GM19351 (cell line): ENCODE results near the gene KPNB1.
"Not testable (repeated sequence)": the region's sequence is repeated elsewhere in the genome, so short reads cannot be mapped to it uniquely, and the experiment has no call there.

ENCODE experiments used
- ATAC-seq: cut with Tn5 transposase; IDR thresholded peaks from one replicate; pipeline ENCODE4 v1.9.1; 2021; ENCODE audit warnings: mild to moderate bottlenecking, moderate library complexity; ENCODE audit not compliant: unreplicated experiment

Gene KPNB1

DNA sequence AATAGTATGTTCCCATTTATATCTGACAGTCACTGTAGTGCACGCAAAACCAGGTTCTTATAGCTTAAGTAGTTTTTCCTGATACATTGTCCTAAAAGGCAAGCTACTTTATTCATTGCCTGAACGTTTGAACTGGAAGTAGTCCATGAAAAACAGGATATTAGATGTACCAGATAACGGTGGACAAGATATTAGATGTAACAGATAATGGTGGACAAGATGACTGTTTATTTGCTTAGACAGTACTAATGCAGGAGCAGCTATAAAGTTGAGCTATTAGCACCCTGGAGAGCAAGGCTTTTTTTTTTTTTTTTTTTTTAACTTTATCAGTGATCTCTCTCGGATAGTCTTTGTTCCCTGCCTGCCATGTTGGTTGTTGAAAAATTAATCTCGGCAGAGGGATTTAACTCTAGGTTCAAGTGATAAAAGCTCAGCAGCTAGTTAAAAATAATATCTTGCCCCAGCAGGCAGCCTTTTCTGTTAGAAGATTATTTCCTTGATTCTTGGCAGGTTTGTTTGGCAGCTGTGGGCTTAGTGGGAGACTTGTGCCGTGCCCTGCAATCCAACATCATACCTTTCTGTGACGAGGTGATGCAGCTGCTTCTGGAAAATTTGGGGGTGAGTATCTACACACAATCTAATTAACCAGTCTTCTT is 26.9 kb downstream of the KPNB1 start:
- no peak for ATAC-seq

DNA sequence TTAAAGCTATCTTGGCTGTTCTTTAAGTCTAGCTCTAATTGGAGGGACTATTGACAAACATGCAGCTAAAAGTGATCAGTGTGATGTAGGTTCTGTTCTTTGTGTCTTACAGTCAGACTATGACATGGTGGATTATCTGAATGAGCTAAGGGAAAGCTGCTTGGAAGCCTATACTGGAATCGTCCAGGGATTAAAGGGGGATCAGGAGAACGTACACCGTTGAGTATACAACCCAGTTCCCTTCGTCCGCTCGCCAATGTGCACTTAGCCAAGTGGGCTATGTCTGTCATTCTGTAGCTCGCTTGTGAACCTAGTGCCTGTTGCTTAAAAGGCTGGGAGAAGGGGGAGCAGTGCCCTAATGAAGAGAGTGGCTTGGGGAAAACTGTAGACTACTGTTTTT is 28.5 kb downstream of the KPNB1 start:
- ATAC-seq: no peak

DNA sequence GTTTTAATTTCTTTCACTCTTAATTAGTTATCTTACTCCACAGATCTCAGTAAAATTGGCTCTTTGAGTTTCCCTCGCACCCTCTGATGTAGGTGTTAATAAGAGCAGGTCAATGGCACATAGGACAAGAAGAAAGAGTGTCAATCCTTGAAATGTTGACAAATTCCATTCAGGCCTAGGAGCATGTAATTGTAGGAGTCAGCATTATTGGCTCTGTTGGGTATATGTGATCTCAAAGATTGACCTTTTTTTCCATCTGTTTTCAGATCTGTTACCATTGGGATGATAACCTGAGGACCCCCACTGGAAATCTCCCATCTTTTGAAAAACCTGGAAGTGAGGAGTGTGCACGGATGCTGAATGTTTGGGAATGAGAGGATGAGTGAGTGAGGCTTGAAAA is 32.4 kb downstream of the KPNB1 start:
- ATAC-seq: no peak

DNA sequence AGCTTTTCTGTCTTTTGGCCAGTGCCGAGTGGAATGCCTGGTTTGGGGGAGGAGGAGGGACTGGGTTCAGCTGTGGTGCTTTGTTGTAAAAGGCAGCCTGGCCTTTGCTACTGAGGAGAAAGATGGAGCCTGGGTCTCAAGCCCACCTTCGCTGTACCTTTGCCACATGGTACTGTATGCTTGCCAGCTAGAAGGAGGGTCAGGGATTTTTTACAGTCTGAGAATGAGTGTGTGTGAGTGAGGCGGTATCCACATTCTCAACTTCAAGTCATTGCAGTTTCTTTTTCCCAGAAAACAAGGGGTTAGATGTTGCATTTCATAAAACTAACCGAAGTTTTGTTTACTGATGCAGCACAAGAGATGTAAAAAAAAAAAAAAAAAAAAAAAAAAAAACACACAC is 33.0 kb downstream of the KPNB1 start:
- ATAC-seq: not testable (repeated sequence)

DNA sequence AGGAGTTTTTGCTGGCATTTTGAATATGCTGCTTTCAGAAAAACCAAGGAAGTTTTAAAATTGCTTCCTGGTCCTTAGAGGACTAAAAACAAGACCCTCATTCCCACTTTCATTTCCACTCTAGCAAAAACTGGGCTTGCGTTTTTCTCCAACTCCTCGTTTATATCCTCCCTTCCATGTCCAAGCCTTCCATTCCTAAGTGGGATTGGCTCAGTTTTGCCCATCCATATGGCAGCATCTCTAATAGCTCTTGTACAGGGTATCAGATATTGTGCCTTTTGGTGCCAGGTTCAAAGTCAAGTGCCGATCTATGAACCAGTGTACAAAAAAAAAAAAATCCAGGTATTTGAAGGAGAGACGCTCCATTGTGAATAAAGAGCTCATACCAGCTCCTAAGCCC is 34.3 kb downstream of the KPNB1 start:
- ATAC-seq: no peak

DNA sequence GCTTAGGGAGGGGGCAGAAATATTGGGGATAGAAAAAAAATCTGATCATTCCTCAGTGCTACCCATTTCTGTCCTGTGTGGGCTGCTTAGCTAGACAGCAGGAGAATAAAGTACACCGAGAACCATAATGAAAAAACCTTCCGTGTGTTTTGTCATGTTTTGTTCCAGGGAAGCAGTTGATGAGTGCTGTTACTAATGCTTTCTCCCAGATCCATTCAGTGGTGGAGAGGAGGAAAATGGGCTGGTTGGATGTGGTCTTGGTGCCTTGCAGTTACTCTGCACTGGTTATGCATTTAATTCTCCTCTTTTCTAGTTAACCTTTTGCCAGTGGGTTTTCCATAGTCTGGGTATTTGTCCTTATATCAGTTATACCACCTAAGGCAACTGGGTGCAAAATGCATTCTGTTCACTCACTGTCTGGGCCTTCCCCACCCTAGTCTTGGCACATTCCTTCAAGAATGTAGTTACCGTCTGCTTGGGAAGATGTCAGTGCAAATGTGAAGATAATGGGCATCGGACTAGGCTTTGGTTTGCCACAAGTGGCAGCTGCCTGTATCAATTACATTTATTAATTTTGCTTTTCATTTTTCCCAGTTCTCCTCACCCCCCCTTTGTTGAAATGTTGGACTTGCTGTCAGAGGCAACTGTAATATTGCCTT is 34.9 kb downstream of the KPNB1 start:
- ATAC-seq: no peak

DNA sequence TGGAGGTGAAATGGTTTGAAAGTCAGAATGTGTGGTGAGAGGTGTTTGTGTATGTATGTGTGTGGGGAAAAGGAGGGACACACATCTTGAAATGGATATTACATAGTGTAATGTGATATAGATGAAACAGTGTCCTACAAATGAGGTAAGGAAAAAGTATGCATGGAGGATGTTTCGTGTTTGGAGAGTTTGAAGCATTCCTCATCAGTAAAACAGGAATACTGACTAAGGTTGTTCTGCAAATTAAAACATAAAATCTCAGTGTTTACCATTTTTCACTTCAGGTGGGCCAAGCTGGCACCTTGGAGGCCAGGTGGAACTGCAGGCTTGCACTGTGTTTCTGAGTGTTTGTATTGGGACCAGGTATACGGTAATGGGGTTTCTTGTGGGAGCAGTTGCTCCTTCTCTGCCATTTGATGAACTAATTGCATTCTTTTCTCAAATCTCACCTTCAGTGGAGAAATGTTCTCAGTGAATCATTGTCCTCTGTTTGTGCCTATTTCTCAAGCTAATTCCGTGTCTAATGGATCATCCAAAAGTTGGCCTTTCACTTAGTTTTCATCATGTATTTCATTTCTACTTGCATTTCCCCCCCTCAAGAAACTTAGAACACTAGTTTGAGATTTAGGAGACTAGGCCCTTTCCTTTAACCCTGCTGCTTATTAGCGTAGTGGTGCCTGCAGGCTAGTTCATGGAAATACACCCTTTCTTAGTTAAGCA is 36.0 kb downstream of the KPNB1 start:
- no peak for ATAC-seq

DNA sequence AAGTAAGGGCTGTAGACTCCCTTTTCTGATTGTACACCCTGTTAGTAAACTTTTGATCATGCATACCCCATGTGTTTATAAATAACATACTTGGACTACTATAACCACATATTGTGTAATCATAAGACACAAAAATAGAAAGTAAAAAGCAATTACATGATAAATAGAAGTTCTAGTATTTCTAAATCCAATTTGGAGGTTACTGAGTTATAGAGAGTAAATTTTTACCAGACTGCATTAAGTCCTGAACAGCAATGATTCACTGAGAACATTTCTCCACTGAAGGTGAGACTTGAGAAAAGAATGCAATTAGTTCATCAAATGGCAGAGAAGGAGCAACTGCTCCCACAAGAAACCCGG is 36.5 kb downstream of the KPNB1 start:
- ATAC-seq: no peak

DNA sequence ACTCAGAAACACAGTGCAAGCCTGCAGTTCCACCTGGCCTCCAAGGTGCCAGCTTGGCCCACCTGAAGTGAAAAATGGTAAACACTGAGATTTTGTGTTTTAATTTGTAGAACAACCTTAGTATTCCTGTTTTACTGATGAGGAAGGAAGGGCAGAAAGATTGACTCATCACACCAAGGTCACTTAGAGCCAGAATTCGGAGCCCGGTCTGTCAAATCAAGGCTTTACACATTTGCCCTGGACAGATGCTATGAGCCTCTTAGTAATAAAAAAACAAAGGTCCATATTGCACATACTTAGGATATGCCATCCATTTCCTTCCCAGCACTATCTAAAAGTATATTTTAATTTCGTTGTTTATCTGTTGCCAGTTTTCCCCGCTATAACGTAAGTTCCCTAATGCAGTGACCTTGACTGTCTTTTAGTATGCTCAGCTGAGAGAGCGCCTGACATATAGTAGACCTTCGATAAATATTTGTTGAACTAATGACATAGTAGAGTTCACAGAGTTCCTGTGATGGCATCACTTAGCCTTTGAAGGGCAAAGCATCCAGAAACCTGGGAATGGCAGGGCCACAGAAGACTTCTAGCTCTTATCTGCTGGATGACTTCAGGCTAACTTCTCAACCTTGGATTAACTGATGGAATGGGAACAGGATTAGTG is 37.1 kb downstream of the KPNB1 start:
- ATAC-seq: no peak

DNA sequence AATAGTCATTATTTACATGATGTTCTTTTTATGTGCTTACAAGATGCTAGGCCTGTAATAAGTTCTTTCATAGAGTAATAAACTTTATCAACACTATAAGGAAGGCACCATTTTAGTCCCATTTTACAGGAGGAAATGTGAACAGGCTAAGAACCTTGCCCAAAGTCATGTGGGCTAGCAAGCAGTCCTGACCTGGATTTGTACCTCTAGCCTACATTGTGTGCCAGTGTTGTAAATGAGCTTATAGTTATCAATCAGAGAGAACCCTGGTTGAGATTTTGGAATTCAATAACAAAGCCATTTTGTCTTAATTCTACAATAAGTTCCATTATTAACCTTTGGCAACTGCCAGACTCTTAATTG is 37.6 kb downstream of the KPNB1 start:
- ATAC-seq: no peak

DNA sequence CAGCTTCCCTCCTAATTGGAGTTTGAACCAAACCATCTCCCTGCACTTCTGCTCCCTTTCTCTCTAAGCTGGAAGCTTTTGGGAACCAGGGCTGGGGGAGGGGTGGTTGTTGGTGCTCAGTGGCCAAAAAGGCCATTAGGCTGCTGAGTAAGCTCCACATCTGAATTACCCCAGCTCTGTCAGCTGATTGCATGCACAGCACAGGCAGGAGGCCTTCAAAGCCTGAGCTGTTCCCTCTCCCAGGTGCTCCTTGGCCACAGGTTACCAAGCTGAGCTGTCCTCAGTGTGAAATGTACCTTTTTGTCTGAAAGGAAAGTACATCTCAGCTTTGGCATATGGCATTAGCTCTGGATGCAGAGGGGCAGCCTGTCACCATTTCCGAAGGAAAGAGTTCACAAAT is 38.0 kb downstream of the KPNB1 start:
- no peak for ATAC-seq

DNA sequence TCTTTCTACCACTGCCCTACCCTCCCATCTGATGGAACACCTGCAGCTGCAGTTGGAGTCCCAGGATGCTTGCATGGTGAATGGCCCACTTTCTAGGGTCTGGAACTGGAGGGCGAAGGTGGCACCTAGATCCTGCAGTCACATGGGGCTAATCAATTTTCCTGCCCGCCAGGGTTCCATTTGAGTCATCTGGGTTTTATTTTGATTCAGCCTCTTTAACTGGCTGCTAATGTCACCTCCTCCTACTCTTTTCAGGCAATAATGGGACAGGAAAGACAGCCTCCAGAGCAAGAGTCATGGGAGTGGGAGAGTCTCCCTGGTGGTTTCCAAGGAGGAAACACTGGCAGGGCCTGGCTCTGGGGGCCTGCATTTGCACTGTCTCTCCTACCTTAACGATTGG is 40.4 kb downstream of the KPNB1 start:
- ATAC-seq: no peak

DNA sequence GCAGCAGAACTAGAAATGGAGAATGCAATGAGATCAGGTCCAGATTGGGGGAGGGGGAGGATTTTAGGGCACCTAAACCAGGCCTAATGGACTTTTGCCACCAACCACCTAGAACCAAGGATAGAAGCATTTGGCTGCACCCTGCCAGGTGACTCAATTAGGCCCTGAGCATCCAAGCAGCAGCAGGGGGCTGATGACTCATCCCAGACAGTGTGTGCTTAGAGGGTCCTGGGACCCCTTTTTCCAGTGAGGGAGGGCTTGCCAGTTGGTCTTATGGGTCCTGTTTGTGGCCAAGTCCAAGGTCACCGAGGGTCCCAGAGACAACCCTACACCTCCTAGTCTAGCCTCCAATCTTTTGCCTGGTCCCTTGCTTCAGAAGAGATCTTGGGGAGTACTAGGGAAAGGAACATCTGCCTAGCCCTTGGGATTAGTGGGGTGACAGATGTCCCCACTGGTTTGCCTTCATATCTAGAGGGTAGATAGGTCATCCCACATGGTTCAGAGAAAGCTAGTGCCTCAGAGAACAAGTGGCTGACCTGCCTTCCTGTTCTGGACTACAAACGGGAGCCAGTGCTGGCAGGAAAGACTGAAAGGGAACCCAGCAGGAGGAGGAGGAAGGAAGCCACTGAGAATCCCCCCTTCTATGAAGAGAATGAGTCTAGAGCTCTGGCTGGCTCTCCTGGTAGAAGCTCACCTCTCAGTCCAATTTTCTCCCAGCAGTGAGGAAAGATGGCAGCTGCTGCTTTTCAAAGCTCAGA is 42.6 kb downstream of the KPNB1 start:
- no peak for ATAC-seq

DNA sequence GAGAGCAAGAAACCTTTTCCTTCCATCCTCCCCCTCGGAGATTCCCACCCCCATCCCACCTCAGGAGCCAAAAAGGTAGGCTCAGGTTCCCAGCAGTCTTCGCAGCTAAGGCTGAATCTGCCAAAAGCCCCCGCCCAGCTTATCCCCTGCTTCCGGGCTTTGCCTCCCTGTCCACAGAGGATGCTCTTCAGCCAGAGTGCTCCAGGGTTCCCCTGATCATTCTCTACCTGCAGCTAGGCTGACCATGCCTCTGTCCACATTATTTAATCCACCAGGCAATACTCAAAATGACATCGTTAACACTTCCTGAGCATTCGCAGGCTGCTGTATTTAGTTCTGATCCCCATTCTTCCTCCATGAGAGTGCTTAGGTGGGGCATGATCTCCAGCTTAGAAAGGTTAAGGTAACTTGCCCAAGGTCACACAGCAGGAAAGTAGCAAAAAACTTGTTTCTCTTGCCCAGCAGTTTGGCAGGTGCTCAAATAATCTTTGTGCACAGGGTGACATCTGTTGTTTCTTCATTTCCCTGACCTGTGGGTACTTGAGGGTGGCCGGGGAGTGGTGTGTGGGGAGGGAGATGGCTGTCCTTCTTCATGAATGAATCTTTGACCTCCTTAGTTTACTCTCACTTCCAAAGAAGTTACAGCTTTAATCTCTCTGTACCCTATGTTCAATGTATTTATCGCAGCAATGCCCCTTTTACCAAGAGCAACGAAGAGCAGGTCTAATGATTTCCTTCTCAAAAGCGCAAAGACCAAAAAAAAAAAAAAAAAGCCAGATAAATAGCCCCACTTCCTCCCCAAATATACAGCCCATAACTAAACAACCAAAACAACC is 43.4 kb downstream of the KPNB1 start:
- no peak for ATAC-seq

DNA sequence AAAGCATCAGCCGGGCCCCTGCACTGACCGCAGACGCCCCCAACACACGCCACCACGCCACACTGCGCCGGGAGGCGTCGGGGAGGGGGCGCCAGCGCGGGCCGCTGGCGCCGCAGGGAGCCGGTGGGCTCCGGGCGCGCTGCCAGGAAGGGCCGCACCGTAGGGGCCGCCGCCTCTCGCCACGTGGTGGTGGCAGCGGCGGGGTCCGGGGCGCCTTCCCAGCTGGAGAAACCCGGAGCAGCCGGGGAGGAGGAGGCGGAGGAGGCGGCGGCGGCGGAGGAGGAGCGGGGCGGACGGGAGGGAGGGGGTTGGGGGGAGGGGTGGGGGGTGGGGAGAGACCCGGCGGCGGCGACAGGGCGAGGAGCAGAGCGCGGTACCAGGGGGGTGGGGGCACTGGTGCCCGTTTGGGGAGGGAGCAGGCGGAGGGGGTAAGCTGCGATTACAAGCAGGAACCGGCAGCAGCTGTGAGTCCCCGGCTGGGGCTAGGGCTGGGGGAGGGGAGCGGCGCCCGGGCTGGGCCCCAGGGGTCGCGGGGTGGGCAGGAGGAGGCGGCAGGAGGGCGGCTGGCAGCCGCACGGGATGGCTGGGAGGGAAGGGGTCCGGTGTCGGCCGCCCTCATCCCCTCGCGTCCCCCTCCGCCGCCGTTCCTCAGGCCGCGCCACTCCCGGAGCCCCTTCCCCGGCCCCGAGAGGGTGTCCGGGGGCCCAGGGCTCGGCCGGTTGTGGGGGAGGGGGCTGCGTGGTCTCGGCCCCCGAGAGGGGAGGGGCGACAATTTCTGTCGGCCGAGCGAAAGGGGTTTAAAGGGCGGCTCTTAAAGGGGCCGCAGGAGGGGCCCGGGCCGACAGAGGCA is 44.2 kb downstream of the KPNB1 start, which contains the start of gene TBKBP1:
Gene TBKBP1, plus strand, starts transcription at position 431 of the 850 bp plus-strand sequence. CDS start 1,952 bp downstream, outside the sequence.
- no peak for ATAC-seq

DNA sequence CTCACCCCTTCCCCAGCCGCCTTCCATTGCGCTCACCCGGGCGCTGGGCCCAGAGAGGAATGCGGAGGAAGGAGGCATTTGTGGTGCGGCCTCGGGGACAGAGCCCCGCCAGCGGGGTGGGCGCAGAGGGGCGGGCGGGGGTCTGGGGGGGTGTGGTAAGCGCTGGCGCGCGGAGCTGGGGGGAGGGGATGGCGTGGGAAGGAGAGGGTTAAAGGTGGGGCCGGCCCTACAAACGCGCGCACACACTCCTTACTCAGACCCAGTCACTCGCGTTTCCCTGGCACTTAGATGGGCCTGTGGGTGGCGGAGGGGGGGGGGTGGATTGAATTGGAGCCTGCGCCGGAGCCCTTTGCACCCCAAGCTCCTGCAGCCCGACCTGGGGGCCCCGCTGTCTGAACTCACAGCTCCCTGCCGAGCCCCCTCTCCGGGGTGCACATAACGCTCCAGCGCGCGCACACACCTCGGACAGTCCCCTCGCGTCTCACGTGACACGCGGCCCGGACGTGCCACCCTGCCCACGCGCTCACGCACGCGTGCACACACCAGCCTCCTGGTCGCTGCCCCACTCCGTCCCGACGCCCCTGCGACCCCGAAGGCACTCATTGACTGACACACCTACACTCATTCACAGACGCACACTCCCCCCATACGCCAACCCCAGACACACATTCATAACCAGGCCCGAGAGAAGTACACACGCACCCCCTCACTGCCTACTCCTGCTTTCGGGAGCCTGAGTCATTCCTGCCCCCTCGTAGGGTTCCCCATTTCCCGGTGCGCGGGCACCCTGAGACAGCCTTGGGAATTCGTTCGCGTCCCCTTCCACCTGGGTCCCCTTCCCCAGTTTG is 45.1 kb downstream of the KPNB1 start:
- ATAC-seq: no peak

DNA sequence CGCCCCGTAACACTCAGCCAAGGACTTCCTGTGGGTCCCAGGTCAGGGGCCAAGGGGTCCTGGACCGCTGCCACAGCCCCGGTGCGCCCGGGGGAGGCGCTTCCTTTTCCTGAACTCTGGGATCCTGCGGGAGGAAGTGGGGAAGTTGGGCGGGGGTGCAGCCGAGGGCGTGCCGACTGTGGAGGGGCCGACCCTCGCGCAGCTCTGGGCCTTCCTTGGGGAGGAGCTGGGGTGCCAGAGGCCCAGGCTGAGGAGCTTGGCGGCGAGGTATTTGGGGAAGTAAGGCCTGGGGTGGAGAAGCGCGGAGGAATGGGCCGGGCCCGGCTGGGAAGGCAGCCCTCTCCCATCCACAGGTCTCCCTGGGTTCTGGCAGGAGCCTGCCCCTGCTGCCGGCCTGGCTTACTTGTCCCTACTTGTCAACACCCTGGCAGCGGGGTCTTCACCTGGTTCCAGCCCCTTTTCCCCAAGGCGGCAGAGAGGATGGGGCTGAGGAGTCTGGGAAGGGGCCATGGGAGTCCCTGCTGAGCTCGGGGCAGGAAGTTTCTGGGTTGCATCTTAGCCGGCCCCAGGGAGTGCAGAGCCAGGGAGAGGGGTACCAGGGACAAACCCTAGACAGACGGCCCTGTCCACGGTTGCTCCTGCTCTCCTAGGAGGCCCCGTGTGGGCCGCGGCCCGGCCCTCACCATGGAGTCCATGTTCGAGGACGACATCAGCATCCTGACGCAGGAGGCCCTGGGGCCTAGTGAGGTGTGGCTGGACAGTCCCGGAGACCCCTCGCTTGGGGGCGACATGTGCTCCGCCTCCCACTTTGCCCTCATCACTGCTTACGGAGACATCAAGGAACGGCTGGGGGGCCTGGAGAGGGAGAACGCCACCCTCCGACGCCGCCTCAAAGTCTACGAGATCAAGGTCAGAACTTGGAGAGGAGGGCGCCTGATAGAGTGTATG is 46.0 kb downstream of the KPNB1 start:
- no peak for ATAC-seq
